ENCODE data around the gene OSBPL2. TPM values are rescaled to one million over a fixed set of nuclear protein-coding genes. Genes with fewer than 3 reads are reported as not detected.

OSBPL2 gene
- total and polyA plus RNA-seq, 2 donors (not counting 3 experiments of a cell fraction or from before 2014, with no cell fraction given), result 13.1 to 33.0 TPM

DNA sequence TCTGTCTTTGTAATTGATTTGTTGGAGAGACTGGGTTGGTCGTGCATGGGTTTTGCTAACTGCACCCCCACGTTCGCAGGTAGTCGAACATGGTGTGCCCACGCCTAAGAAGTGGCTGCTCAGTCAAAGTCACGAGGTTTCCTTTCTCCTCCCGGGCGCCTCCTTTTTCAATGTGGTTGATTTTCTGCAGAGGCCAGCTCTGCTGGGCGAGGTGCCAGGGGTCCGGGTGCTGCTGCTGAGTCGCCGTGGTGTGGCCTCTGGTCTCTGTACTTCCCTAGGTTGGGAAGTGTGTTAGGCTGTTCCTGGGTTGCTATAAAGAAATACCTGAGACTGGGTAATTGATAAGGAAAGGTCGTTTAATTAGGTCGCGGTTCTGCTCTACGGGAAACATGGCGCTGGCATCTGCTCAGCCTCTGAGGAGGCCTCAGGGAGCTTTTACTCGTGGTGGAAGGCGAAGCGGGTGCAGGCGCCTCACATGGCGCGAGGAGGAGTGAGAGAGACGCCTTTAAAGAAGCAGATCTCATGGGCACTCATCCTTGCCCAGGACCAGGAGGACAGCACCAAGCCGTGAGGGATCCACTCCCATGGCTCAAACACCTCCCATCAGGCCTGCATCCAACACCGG lies 14.1 kb downstream of the OSBPL2 start:
- Histone ChIP-seq H2AFZ (ENCODE audit: low read depth, low read length) (no peak overlapping the region), H3K9ac (replicated peaks; ENCODE audit: extremely low read depth, insufficient read depth, low read length) (no peak overlapping the region), H3K79me2 (ENCODE audit: control insufficient read depth, insufficient read depth, low read length) (peaks cover 2% of the 10 kb centered on the region), H3K27me3 (ENCODE audit: control insufficient read depth in 2 of 2, insufficient read depth in 2 of 2, low read length in 2 of 2) (no peaks in the 10 kb centered on the region), H3K9me1 (replicated peaks; ENCODE audit: control insufficient read depth, extremely low read depth, insufficient read depth, low read length) (no peaks in the 10 kb centered on the region), H3K27ac (ENCODE audit: insufficient read depth, low read depth, low read length) (no peak overlapping the region), H3K4me2 (ENCODE audit: insufficient read depth, low read length) (no peak overlapping the region), H3K36me3 (ENCODE audit: control insufficient read depth in 2 of 2, extremely low read depth in 1 of 2, insufficient read depth in 2 of 2, low read length in 2 of 2) (peaks cover 0 to 8% of the 10 kb centered on the region in 2 experiments), H3K4me3 (replicated peaks in 1 of 3; ENCODE audit: insufficient read depth in 1 of 3, low read depth in 1 of 3, low read length in 3 of 3) (no peak overlapping the region), H3K9me3 (replicated peaks; ENCODE audit: control insufficient read depth, insufficient read depth, low read length) (no peaks in the 10 kb centered on the region), H3K4me1 (ENCODE audit: control insufficient read depth, extremely low read depth, insufficient read depth, low read length) (no peaks in the 10 kb centered on the region), H4K20me1 (replicated peaks; ENCODE audit: control insufficient read depth, extremely low read depth, insufficient read depth, low read length) (no peaks in the 10 kb centered on the region)
- dilution Hi-C loops (cut with MboI; ENCODE audit: extremely low pct_ligation_motif_present, low sequenced_read_pairs), result no loop called here
- intact Hi-C loops (cut with micrococcal nuclease), result no loop called here
- CTCF ChIA-PET, result no interaction called here
- no TSS peak for BruUV-seq (replicated peaks)
- TF ChIP-seq MYC (IDR thresholded peaks at IDR 0.05; ENCODE audit: low read depth, low read length) (no peak), POLR2A (IDR thresholded peaks at IDR 0.05; ENCODE audit: low read depth, low read length) (no peak), GATA2 (IDR thresholded peaks at IDR 0.05; ENCODE audit: insufficient read depth, insufficient read length, low read depth, low read length) (no peak), FOS (IDR thresholded peaks at IDR 0.05; ENCODE audit: borderline replicate concordance, insufficient read depth, low read length) (no peak), JUN (IDR thresholded peaks at IDR 0.05; ENCODE audit: borderline replicate concordance, insufficient read depth, insufficient read length, low read depth) (no peak), EZH2 (IDR thresholded peaks at IDR 0.05; ENCODE audit: borderline replicate concordance, low read depth, low read length, severe bottlenecking) (no peak), POLR2AphosphoS5 (IDR thresholded peaks at IDR 0.05; ENCODE audit: insufficient read depth, low read depth, low read length) (no peak), CTCF (IDR thresholded peaks at IDR 0.05; ENCODE audit: extremely low read depth in 1 of 2, insufficient read depth in 1 of 2, low read depth in 1 of 2, low read length in 2 of 2) (no peak)
- TF ChIP-seq, protein P1, sequence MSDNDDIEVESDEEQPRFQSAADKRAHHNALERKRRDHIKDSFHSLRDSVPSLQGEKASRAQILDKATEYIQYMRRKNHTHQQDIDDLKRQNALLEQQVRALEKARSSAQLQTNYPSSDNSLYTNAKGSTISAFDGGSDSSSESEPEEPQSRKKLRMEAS (IDR thresholded peaks at IDR 0.05; ENCODE audit: insufficient read depth, insufficient read length), result no peak
- FAIRE-seq (no peak), DNase-seq (ENCODE audit: low read depth, low spot score) (no peak)
- POLR2A ChIA-PET, result no interaction called here

Measured in endothelial cell of umbilical vein (primary cell).